Chondrocyte (in vitro differentiated cells): Measurements from ENCODE around the gene PHACTR4. TPM values are rescaled to one million over a fixed set of nuclear protein-coding genes. Genes with fewer than 3 reads are reported as not detected.
"Not testable (repeated sequence)": the region's sequence is repeated elsewhere in the genome, so short reads cannot be mapped to it uniquely, and the experiment has no call there.

ENCODE experiments used
- DNase-seq: peaks from one replicate; pipeline ENCODE4 v3.0.0; 2021; ENCODE audit warnings: mixed read lengths, low spot score
- H3K27ac Mint-ChIP-seq: one replicate; pipeline ENCODE4 v1.8.0; 2021; ENCODE audit warnings: mild to moderate bottlenecking, moderate library complexity, mixed read lengths; ENCODE audit not compliant: unreplicated experiment
- H3K27me3 Mint-ChIP-seq: 2 replicates; pipeline ENCODE4 v1.8.0; 2021; ENCODE audit warnings: low read depth, mixed read lengths
- H3K36me3 Mint-ChIP-seq: 2 replicates; pipeline ENCODE4 v1.8.0; 2021; ENCODE audit warnings: low read depth, mixed read lengths
- H3K4me1 Mint-ChIP-seq: 2 replicates; pipeline ENCODE4 v1.8.0; 2021; ENCODE audit warnings: low read depth, mild to moderate bottlenecking, mixed read lengths
- H3K4me3 Mint-ChIP-seq: one replicate; pipeline ENCODE4 v1.8.0; 2021; ENCODE audit warnings: mild to moderate bottlenecking, moderate library complexity, mixed read lengths; ENCODE audit not compliant: unreplicated experiment
- H3K9me3 Mint-ChIP-seq: 2 replicates; pipeline ENCODE4 v1.8.0; 2021; ENCODE audit warnings: low read depth, mixed read lengths
- CTCF ChIP-seq: fragments of 200-600 bp; sonication (generic); IDR thresholded peaks from 2 replicates; pipeline ENCODE4 v1.5.0; 2021; ENCODE audit warnings: antibody characterized with exemption, mild to moderate bottlenecking, moderate library complexity
- total RNA-seq: library from RNA; stranded (reverse); gene quantifications from 3 replicates; pipeline ENCODE4 v1.2.1, GENCODE V29; 2021

Gene PHACTR4
- total RNA-seq, 1 donor from 2014 or later: 39.9 TPM

GRCh38 chr1:28437924-28438699, 68.6 kb downstream of the PHACTR4 start:
- DNase-seq: no peak
- Mint-ChIP-seq H3K27ac (peak overlapping the region; percentile 89), H3K9me3 (no peaks in the 10 kb centered on the region), H3K27me3 (no peaks in the 10 kb centered on the region), H3K36me3 (no peaks in the 10 kb centered on the region), H3K4me1 (peaks cover 46% of the 10 kb centered on the region), H3K4me3 (peak overlapping the region; percentile 69)
- no peak for TF ChIP-seq CTCF

- Mint-ChIP-seq H3K4me1 (peaks cover 42% of the 10 kb centered on the region), H3K36me3 (no peaks in the 10 kb centered on the region), H3K4me3 (peak overlapping the region; percentile 69), H3K9me3 (no peaks in the 10 kb centered on the region), H3K27ac (peak overlapping the region; percentile 89), H3K27me3 (no peaks in the 10 kb centered on the region)
- TF ChIP-seq CTCF: no peak
- no peak for DNase-seq
These were observed 69.8 kb downstream of the PHACTR4 start for GRCh38 chr1:28439320-28439719.

- no peak overlapping the region for H3K27ac Mint-ChIP-seq
These were observed 72.1 kb downstream of the PHACTR4 start for GRCh38 chr1:28441674-28442073.

GRCh38 chr1:28443550-28443949, 74.0 kb downstream of the PHACTR4 start:
- no peak for DNase-seq
- Mint-ChIP-seq H3K27ac (peak overlapping the region; percentile 73), H3K9me3 (no peaks in the 10 kb centered on the region), H3K4me1 (peaks cover 34% of the 10 kb centered on the region), H3K36me3 (no peaks in the 10 kb centered on the region), H3K27me3 (no peaks in the 10 kb centered on the region), H3K4me3 (no peak overlapping the region)
- TF ChIP-seq CTCF: no peak

More at GRCh38 chr1:28441674-28442073, 72.1 kb downstream of the PHACTR4 start:
- Mint-ChIP-seq H3K36me3 (no peaks in the 10 kb centered on the region), H3K4me1 (peaks cover 41% of the 10 kb centered on the region), H3K4me3 (no peak overlapping the region), H3K9me3 (no peaks in the 10 kb centered on the region), H3K27me3 (no peaks in the 10 kb centered on the region)
- no peak for TF ChIP-seq CTCF
- no peak for DNase-seq

- Mint-ChIP-seq H3K36me3 (no peaks in the 10 kb centered on the region), H3K27me3 (no peaks in the 10 kb centered on the region), H3K4me1 (peaks cover 22% of the 10 kb centered on the region), H3K9me3 (no peaks in the 10 kb centered on the region), H3K4me3 (no peak overlapping the region), H3K27ac (no peak overlapping the region)
- TF ChIP-seq CTCF: no peak
- DNase-seq: no peak
These were observed 78.1 kb downstream of the PHACTR4 start for GRCh38 chr1:28447679-28448078.

- Mint-ChIP-seq H3K4me1 (peaks cover 18% of the 10 kb centered on the region), H3K27ac (peak overlapping the region; percentile 37)
- H3K9me3 Mint-ChIP-seq: not testable (repeated sequence)
These were observed 78.6 kb downstream of the PHACTR4 start for GRCh38 chr1:28448094-28448611.

More at GRCh38 chr1:28448094-28448611, 78.6 kb downstream of the PHACTR4 start:
- H3K4me3 Mint-ChIP-seq, H3K27me3 Mint-ChIP-seq, H3K36me3 Mint-ChIP-seq, DNase-seq: not testable (repeated sequence)
